CD8-positive, alpha-beta memory T cell (primary cell): ENCODE measurements around the gene ENTPD2. TPM values are rescaled to one million over a fixed set of nuclear protein-coding genes. Genes with fewer than 3 reads are reported as not detected.

Experiments
- CTCF ChIA-PET: fragments of 350-600 bp; sonication (Branson Sonifier 250); formaldehyde crosslinking; loops from one replicate; lab custom pipeline; 2021; ENCODE audit warnings: antibody characterized with exemption; lab: Charles Lee
- POLR2A ChIA-PET: fragments of 350-600 bp; sonication (Branson Sonifier 250); formaldehyde crosslinking; loops from one replicate; lab custom pipeline; 2021; ENCODE audit warnings: antibody characterized with exemption; lab: Charles Lee
- DNase-seq, 5 donors: peaks; one replicate each; pipeline versions ENCODE4 v3.0.0 to v3.0.0-alpha.2; 2020 to 2022; ENCODE audit warnings: mixed read lengths in 1 of 5
- H3K27ac ChIP-seq: one replicate; pipeline ENCODE4 v1.7.0; 2013; ENCODE audit warnings: low read depth, mild to moderate bottlenecking, low read length, moderate library complexity
- H3K27me3 ChIP-seq: 2 replicates; pipeline ENCODE4 v1.7.0; 2013; ENCODE audit warnings: low read length, mild to moderate bottlenecking; ENCODE audit not compliant: insufficient read depth, poor library complexity, severe bottlenecking
- H3K36me3 ChIP-seq: 2 replicates; pipeline ENCODE4 v1.7.0; 2013; ENCODE audit warnings: mild to moderate bottlenecking, low read length, moderate library complexity; ENCODE audit not compliant: insufficient read depth
- H3K4me1 ChIP-seq: 2 replicates; pipeline ENCODE4 v1.7.0; 2013; ENCODE audit warnings: mild to moderate bottlenecking, low read length, moderate library complexity; ENCODE audit not compliant: insufficient read depth
- H3K4me3 ChIP-seq: 2 replicates; pipeline ENCODE4 v1.7.0; 2013; ENCODE audit warnings: mild to moderate bottlenecking, low read length
- H3K9me3 ChIP-seq: 2 replicates; pipeline ENCODE4 v1.7.0; 2013; ENCODE audit warnings: mild to moderate bottlenecking, low read length
- H3K27ac Mint-ChIP-seq, 8 donors: one replicate each; pipeline ENCODE4 v1.8.0; 2020 to 2021; ENCODE audit warnings: mixed read lengths in 8 of 8, mild to moderate bottlenecking in 6 of 8, inconsistent platforms in 3 of 8, moderate library complexity in 3 of 8
- H3K27me3 Mint-ChIP-seq, 2 donors: one replicate each; pipeline ENCODE4 v1.8.0; 2020 to 2021; ENCODE audit warnings: mixed read lengths in 2 of 2, mild to moderate bottlenecking in 1 of 2, moderate library complexity in 1 of 2
- H3K36me3 Mint-ChIP-seq, 3 donors: one replicate each; pipeline ENCODE4 v1.8.0; 2020 to 2021; ENCODE audit warnings: mixed read lengths in 3 of 3, inconsistent platforms in 1 of 3, mild to moderate bottlenecking in 1 of 3
- H3K4me1 Mint-ChIP-seq, 3 donors: one replicate each; pipeline ENCODE4 v1.8.0; 2020 to 2021; ENCODE audit warnings: mixed read lengths in 3 of 3, inconsistent platforms in 1 of 3, mild to moderate bottlenecking in 1 of 3
- H3K4me3 Mint-ChIP-seq, 7 donors: one replicate each; pipeline ENCODE4 v1.8.0; 2020 to 2021; ENCODE audit warnings: mixed read lengths in 7 of 7, mild to moderate bottlenecking in 6 of 7, moderate library complexity in 4 of 7, inconsistent platforms in 2 of 7
- H3K9me3 Mint-ChIP-seq, 5 donors: one replicate each; pipeline ENCODE4 v1.8.0; 2020 to 2022; ENCODE audit warnings: mixed read lengths in 5 of 5, mild to moderate bottlenecking in 3 of 5, moderate library complexity in 2 of 5, inconsistent platforms in 1 of 5
- polyA plus RNA-seq: library from polyadenylated mRNA; unstranded; fragments of 300-500 nt; fragmentation: Illumina TruSeq; gene quantifications from one replicate; pipeline ENCODE4 v1.2.3, GENCODE V29; 2021
- total RNA-seq, 2 experiments: library from RNA; stranded (reverse); gene quantifications; one replicate each; pipeline ENCODE4 v1.2.3, GENCODE V29; 2021

The ENTPD2 gene
- total and polyA plus RNA-seq, 3 experiments from 2014 or later = not detected

GRCh38 chr9:137071282-137071681 is 17.4 kb upstream of the ENTPD2 start:
- DNase-seq = no peak
- H3K9me3 ChIP-seq = no peaks in the 10 kb centered on the region
- CTCF ChIA-PET = interaction anchor here (1.0 to 2.8 kb wide), 8 partner anchors 13 to 156 kb away, joined by 3 to 15 read pairs (median 6); partner anchors contain the start of genes MAN1B1 and RNF224
- Mint-ChIP-seq H3K36me3 (no peaks in the 10 kb centered on the region), H3K4me1 (peaks cover 6 to 19% (median 12%) of the 10 kb centered on the region in 3 donors), H3K4me3 (peak overlapping the region; percentile 66 to 88 (median 76)), H3K9me3 (no peaks in the 10 kb centered on the region), H3K27ac (peak overlapping the region in 4 of 8 donors; percentile 28 to 89 (median 75)), H3K27me3 (peaks cover 3 to 4% of the 10 kb centered on the region in 2 donors)
- no peaks in the 10 kb centered on the region for H3K27me3 ChIP-seq
- H3K4me1 ChIP-seq = peaks cover 14% of the 10 kb centered on the region
- H3K27ac ChIP-seq = peak overlapping the region; percentile 65
- POLR2A ChIA-PET = interaction anchor here (1.1 to 3.1 kb wide), 3 partner anchors 15 to 170 kb away, joined by 3 to 29 read pairs (median 4); partner anchors contain the start of genes MAN1B1 and TUBB4B
- H3K36me3 ChIP-seq = no peaks in the 10 kb centered on the region
- peak overlapping the region; percentile 39 for H3K4me3 ChIP-seq

- CTCF ChIA-PET = interaction anchor here (0.7 to 8.6 kb wide), 10 partner anchors 8 to 57 kb away, joined by 3 to 87 read pairs (median 8); partner anchors contain the start of genes MAN1B1 and NPDC1
- Histone ChIP-seq H3K4me3 (peak overlapping the region; percentile 39), H3K27me3 (no peaks in the 10 kb centered on the region), H3K9me3 (no peaks in the 10 kb centered on the region), H3K27ac (peak overlapping the region; percentile 65), H3K4me1 (peaks cover 14% of the 10 kb centered on the region), H3K36me3 (no peaks in the 10 kb centered on the region)
- H3K4me3 Mint-ChIP-seq = peak overlapping the region; percentile 66 to 88 (median 77)
- H3K36me3 Mint-ChIP-seq = no peaks in the 10 kb centered on the region
- H3K9me3 Mint-ChIP-seq = no peaks in the 10 kb centered on the region
- peak overlapping the region in 6 of 8 donors; percentile 43 to 89 (median 75) for H3K27ac Mint-ChIP-seq
- peaks cover 3 to 4% of the 10 kb centered on the region in 2 donors for H3K27me3 Mint-ChIP-seq
- POLR2A ChIA-PET = interaction anchor here (0.6 to 3.1 kb wide), 5 partner anchors 15 to 221 kb away, joined by 3 to 29 read pairs (median 4); partner anchors contain the start of genes MAN1B1 and TUBB4B
- DNase-seq = no peak
- peaks cover 6 to 19% (median 12%) of the 10 kb centered on the region in 3 donors for H3K4me1 Mint-ChIP-seq
These were observed 17.0 kb upstream of the ENTPD2 start for GRCh38 chr9:137070906-137071275.

GRCh38 chr9:137070201-137070905 is 16.5 kb upstream of the ENTPD2 start, which contains the start of gene SAPCD2:
Gene SAPCD2, minus strand, starts transcription at chr9:137070557. Its CDS starts 97 bp downstream, at chr9:137070460.
- no peaks in the 10 kb centered on the region for H3K36me3 Mint-ChIP-seq
- Histone ChIP-seq H3K27ac (peak within 1 kb of the TSS; percentile 65), H3K4me3 (peak within 1 kb of the TSS; percentile 39)

GRCh38 chr9:137069508-137070091 is 15.7 kb upstream of the ENTPD2 start:
- DNase-seq = no peak
- Mint-ChIP-seq H3K4me3 (peak overlapping the region in 3 of 7 donors; percentile 23 to 53 (median 39)), H3K36me3 (no peaks in the 10 kb centered on the region), H3K27ac (no peak overlapping the region), H3K9me3 (no peaks in the 10 kb centered on the region), H3K27me3 (peaks cover 3 to 4% of the 10 kb centered on the region in 2 donors), H3K4me1 (peaks cover 6 to 19% (median 12%) of the 10 kb centered on the region in 3 donors)
- no peaks in the 10 kb centered on the region for H3K36me3 ChIP-seq
- H3K4me1 ChIP-seq = peaks cover 14% of the 10 kb centered on the region
- no peak overlapping the region for H3K27ac ChIP-seq
- no peak overlapping the region for H3K4me3 ChIP-seq
- ChIA-PET CTCF (interaction anchor here (1.1 to 8.6 kb wide), 11 partner anchors 9 to 281 kb away, joined by 3 to 87 read pairs (median 10); partner anchors contain the start of genes MAN1B1 and NPDC1), POLR2A (interaction anchor here (0.6 to 3.1 kb wide), 8 partner anchors 16 to 262 kb away, joined by 3 to 29 read pairs (median 4); partner anchors contain the start of genes MAN1B1, RABL6 and TUBB4B)
- no peaks in the 10 kb centered on the region for H3K27me3 ChIP-seq
- no peaks in the 10 kb centered on the region for H3K9me3 ChIP-seq

More at GRCh38 chr9:137070201-137070905, 16.5 kb upstream of the ENTPD2 start, which contains the start of gene SAPCD2:
- H3K27me3 ChIP-seq = no peaks in the 10 kb centered on the region
- peak; percentile 80 to 91 (median 85) for DNase-seq
- peaks cover 14% of the 10 kb centered on the region for H3K4me1 ChIP-seq
- Mint-ChIP-seq H3K27ac (peak within 1 kb of the TSS in 6 of 8 donors; percentile 43 to 89 (median 75)), H3K9me3 (no peaks in the 10 kb centered on the region), H3K4me3 (peak within 1 kb of the TSS; percentile 66 to 88 (median 77)), H3K4me1 (peaks cover 6 to 19% (median 12%) of the 10 kb centered on the region in 3 donors), H3K27me3 (peaks cover 3 to 4% of the 10 kb centered on the region in 2 donors)
- no peaks in the 10 kb centered on the region for H3K36me3 ChIP-seq
- H3K9me3 ChIP-seq = no peaks in the 10 kb centered on the region
- POLR2A ChIA-PET = interaction anchor here (0.6 to 3.1 kb wide), 10 partner anchors 16 to 263 kb away, joined by 3 to 29 read pairs (median 4); partner anchors contain the start of genes MAN1B1, RABL6 and TUBB4B
- CTCF ChIA-PET = interaction anchor here (0.7 to 8.6 kb wide), 13 partner anchors 9 to 282 kb away, joined by 3 to 87 read pairs (median 6); partner anchors contain the start of genes MAN1B1 and NPDC1

GRCh38 chr9:137068539-137069507 is 15.0 kb upstream of the ENTPD2 start:
- Histone ChIP-seq H3K4me1 (peaks cover 14% of the 10 kb centered on the region), H3K27ac (no peak overlapping the region), H3K27me3 (no peaks in the 10 kb centered on the region), H3K9me3 (no peaks in the 10 kb centered on the region), H3K36me3 (no peaks in the 10 kb centered on the region), H3K4me3 (no peak overlapping the region)
- no peaks in the 10 kb centered on the region for H3K9me3 Mint-ChIP-seq
- peaks cover 3 to 4% of the 10 kb centered on the region in 2 donors for H3K27me3 Mint-ChIP-seq
- ChIA-PET CTCF (interaction anchor here (0.7 to 8.6 kb wide), 19 partner anchors 8 to 291 kb away, joined by 3 to 87 read pairs (median 9); partner anchors contain the start of genes ABCA2, CLIC3, FUT7 and MAN1B1), POLR2A (interaction anchor here (1.0 to 3.1 kb wide), 2 partner anchors 17 to 18 kb away, joined by 3 to 29 read pairs; partner anchors contain the start of gene MAN1B1)
- H3K36me3 Mint-ChIP-seq = no peaks in the 10 kb centered on the region
- H3K4me3 Mint-ChIP-seq = peak overlapping the region in 3 of 7 donors; percentile 23 to 53 (median 39)
- no peak for DNase-seq
- H3K27ac Mint-ChIP-seq = no peak overlapping the region
- H3K4me1 Mint-ChIP-seq = peaks cover 6 to 22% (median 14%) of the 10 kb centered on the region in 3 donors

DNA sequence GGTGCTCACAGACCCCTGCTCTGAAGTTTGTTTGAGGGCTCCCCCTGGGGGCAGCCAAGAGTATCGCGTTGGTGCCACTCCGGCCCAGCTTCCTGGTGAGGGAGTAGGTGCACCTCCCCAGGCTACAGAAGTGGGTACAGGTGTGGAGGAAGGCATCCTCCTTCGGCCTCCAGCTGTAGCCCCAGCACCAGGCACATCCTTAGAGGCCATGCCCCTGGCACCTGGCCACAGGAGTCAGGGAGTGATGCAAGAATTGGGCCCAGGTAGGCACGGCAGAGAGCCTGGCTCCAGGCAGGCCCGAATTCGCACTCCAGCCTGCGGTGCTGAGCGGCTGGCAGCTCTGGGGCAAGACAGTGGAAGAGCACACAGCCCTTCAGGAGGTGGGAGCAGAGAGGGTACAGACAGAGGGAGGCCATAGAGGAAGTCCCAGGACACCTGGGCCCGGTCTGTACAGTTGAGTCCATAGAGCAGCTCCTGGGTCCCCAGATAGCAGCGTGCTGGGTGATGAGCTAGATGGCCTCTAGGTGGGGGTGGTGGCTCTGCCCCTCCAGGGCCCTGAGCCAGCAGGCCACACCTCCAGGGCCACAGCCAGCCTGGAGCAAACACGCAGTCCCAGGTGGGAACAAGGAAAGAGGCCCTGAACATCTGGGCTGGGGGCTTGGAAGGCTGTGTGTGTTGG is 14.1 kb upstream of the ENTPD2 start:
- Mint-ChIP-seq H3K36me3 (no peaks in the 10 kb centered on the region), H3K4me3 (peak overlapping the region; percentile 5 to 78 (median 57)), H3K27me3 (peaks cover 3 to 4% of the 10 kb centered on the region in 2 donors), H3K9me3 (no peaks in the 10 kb centered on the region), H3K27ac (peak overlapping the region in 5 of 8 donors; percentile 45 to 68 (median 51)), H3K4me1 (peaks cover 6 to 22% (median 14%) of the 10 kb centered on the region in 3 donors)
- Histone ChIP-seq H3K4me3 (no peak overlapping the region), H3K36me3 (no peaks in the 10 kb centered on the region), H3K4me1 (peaks cover 14% of the 10 kb centered on the region), H3K27ac (no peak overlapping the region), H3K9me3 (no peaks in the 10 kb centered on the region), H3K27me3 (no peaks in the 10 kb centered on the region)
- ChIA-PET POLR2A (interaction anchor here (0.7 to 1.3 kb wide), 3 partner anchors 19 to 278 kb away, joined by 3 read pairs; partner anchors contain the start of gene MAN1B1), CTCF (interaction anchor here (0.6 to 8.6 kb wide), 30 partner anchors 9 to 354 kb away, joined by 3 to 87 read pairs (median 4); partner anchors contain the start of genes ABCA2, CLIC3, FUT7 and MAN1B1)
- peak; percentile 77 to 89 (median 85) for DNase-seq
